PC-9 (cell line): ENCODE data around the gene GIGYF1.
"Not testable (repeated sequence)": the region's sequence is repeated elsewhere in the genome, so short reads cannot be mapped to it uniquely, and the experiment has no call there.

Source experiments
- EZH2 ChIP-seq: fragments of 200-600 bp; sonication (generic); IDR thresholded peaks from 2 replicates; pipeline ENCODE4 v1.8.0; 2017; ENCODE audit warnings: antibody characterized with exemption, low read depth
- TF ChIP-seq, protein P1 (sequence below): fragments of 200-600 bp; sonication (generic); conservative IDR thresholded peaks from 2 replicates; pipeline ENCODE4 v1.6.1; 2017; ENCODE audit warnings: mixed run types, antibody characterized with exemption, mild to moderate bottlenecking, moderate library complexity

DNA sequence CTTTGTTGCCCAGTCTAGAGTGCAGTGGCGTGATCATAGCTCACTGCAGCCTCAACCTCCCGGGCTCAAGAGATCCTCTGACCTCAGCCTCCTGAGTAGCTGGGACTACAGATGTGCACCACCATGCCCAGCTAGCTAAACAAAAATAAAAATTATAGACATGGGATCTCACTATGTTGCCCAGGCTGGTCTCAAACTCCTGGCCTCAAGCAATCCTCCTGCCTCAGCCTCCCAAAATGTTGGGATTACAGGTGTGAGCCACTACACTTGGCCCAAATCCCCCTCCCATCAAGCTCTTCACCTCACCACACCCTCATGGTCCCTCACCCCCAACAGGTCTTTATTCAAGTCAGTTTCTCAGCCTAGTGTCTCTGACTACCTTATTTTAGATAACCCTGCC is 23.0 kb upstream of the GIGYF1 start:
- TF ChIP-seq, protein P1, sequence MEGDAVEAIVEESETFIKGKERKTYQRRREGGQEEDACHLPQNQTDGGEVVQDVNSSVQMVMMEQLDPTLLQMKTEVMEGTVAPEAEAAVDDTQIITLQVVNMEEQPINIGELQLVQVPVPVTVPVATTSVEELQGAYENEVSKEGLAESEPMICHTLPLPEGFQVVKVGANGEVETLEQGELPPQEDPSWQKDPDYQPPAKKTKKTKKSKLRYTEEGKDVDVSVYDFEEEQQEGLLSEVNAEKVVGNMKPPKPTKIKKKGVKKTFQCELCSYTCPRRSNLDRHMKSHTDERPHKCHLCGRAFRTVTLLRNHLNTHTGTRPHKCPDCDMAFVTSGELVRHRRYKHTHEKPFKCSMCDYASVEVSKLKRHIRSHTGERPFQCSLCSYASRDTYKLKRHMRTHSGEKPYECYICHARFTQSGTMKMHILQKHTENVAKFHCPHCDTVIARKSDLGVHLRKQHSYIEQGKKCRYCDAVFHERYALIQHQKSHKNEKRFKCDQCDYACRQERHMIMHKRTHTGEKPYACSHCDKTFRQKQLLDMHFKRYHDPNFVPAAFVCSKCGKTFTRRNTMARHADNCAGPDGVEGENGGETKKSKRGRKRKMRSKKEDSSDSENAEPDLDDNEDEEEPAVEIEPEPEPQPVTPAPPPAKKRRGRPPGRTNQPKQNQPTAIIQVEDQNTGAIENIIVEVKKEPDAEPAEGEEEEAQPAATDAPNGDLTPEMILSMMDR: not testable (repeated sequence)
- not testable (repeated sequence) for TF ChIP-seq EZH2
